K562 (cell line): ENCODE results near the gene NEDD4L. TPM values are rescaled to one million over a fixed set of nuclear protein-coding genes. Genes with fewer than 3 reads are reported as not detected.
A peak's percentile ranks its signal among the peaks of the same experiment; 100 is the strongest.

Source experiments
- ASH1L ChIP-seq: fragments of 450-650 bp; IDR thresholded peaks from 2 replicates; pipeline ENCODE4 v1.6.1; 2018; ENCODE audit warnings: borderline replicate concordance, mild to moderate bottlenecking, low read depth; ENCODE audit not compliant: partially characterized antibody
- CLOCK ChIP-seq: fragments of 250-450 bp; sonication (Bioruptor Pico); IDR thresholded peaks from 2 replicates; pipeline ENCODE4 v1.4.0; 2020; ENCODE audit warnings: mild to moderate bottlenecking, moderate library complexity, borderline replicate concordance
- CUX1 ChIP-seq: fragments of 200-800 bp; sonication (Bioruptor generic); IDR thresholded peaks from 2 replicates; pipeline ENCODE4 v1.6.1; 2016; ENCODE audit warnings: missing genetic modification characterization, missing compliant biosample characterization
- FUS ChIP-seq: fragments of 200-400 bp; formaldehyde crosslinking; optimal IDR thresholded peaks from 2 replicates; pipeline ENCODE3; 2017; ENCODE audit warnings: low read depth, low read length
- HDGF ChIP-seq: fragments of 450-650 bp; IDR thresholded peaks from 2 replicates; pipeline ENCODE4 v1.6.1; 2016
- RREB1 ChIP-seq: fragments of 250-450 bp; sonication (Bioruptor Pico); IDR thresholded peaks from 2 replicates; pipeline ENCODE4 v1.4.0; 2020
- SIN3B ChIP-seq: fragments of 450-650 bp; IDR thresholded peaks from 2 replicates; pipeline ENCODE4 v1.6.1; 2017; ENCODE audit warnings: low read depth, mild to moderate bottlenecking, moderate library complexity
- SMAD3 ChIP-seq: fragments of 450-650 bp; formaldehyde crosslinking; conservative IDR thresholded peaks from 2 replicates; pipeline ENCODE4 v1.4.0; 2020; ENCODE audit warnings: mild to moderate bottlenecking
- SMARCC2 ChIP-seq: fragments of 450-650 bp; IDR thresholded peaks from 2 replicates; pipeline ENCODE4 v1.6.1; 2017; ENCODE audit warnings: antibody characterized with exemption, moderate library complexity, mild to moderate bottlenecking, low read depth
- SOX6 ChIP-seq: fragments of 450-650 bp; IDR thresholded peaks from 2 replicates; pipeline ENCODE4 v1.6.1; 2014; ENCODE audit warnings: mild to moderate bottlenecking
- ZNF232 ChIP-seq: sonication (generic); formaldehyde crosslinking; IDR thresholded peaks from 2 replicates; pipeline ENCODE4 v1.8.0; 2022; ENCODE audit warnings: mild to moderate bottlenecking, missing genetic modification reagents
- polyA plus RNA-seq, 8 experiments: library from polyadenylated mRNA; depleted of rRNA in 4 of 8; stranded (reverse) in 5 of 8; unstranded in 3 of 8; fragments of >200 nt; fragmentation: Nextera tagmentation in 2 of 8; fragmentation: Illumina TruSeq in 1 of 8; extraction: Ambion mirVana in 2 of 8; extraction: Trizol in 1 of 8; gene quantifications; 2 replicates each; pipeline versions ENCODE4 v1.2.1 to v1.2.3, GENCODE V29; 2011 to 2014; ENCODE audit warnings: inconsistent platforms in 1 of 8, missing spikeins in 1 of 8
- total RNA-seq, 7 experiments: library from RNA; depleted of rRNA in 6 of 7; stranded (reverse); fragments of >200 nt in 6 of 7; fragmentation: Illumina TruSeq in 2 of 7; extraction: Trizol in 2 of 7; gene quantifications; 2 replicates each; pipeline versions ENCODE4 v1.2.1 to v1.2.3, GENCODE V29; 2011 to 2021; ENCODE audit warnings: low replicate concordance in 1 of 7
- TF ChIP-seq, protein P1 (sequence below): IDR thresholded peaks from 2 replicates; pipeline ENCODE4 v1.6.1; 2011; ENCODE audit warnings: borderline replicate concordance, low read depth, mild to moderate bottlenecking, moderate library complexity, low read length; ENCODE audit not compliant: insufficient read depth, poor library complexity, severe bottlenecking

The NEDD4L gene
- total and polyA plus RNA-seq, 9 of the 15 experiments (the other 6 are each of a cell fraction or from before 2014, with no cell fraction given): 8.1 to 33.4 (median 19.9) TPM

GRCh38 chr18:58041633-58042032 is 2.4 kb upstream of the NEDD4L start (continued):
- TF ChIP-seq ASH1L: no peak
- no peak for TF ChIP-seq SMAD3 (CRISPR knock-in tag)
- TF ChIP-seq, protein P1, sequence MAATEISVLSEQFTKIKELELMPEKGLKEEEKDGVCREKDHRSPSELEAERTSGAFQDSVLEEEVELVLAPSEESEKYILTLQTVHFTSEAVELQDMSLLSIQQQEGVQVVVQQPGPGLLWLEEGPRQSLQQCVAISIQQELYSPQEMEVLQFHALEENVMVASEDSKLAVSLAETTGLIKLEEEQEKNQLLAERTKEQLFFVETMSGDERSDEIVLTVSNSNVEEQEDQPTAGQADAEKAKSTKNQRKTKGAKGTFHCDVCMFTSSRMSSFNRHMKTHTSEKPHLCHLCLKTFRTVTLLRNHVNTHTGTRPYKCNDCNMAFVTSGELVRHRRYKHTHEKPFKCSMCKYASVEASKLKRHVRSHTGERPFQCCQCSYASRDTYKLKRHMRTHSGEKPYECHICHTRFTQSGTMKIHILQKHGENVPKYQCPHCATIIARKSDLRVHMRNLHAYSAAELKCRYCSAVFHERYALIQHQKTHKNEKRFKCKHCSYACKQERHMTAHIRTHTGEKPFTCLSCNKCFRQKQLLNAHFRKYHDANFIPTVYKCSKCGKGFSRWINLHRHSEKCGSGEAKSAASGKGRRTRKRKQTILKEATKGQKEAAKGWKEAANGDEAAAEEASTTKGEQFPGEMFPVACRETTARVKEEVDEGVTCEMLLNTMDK: no peak
- TF ChIP-seq CUX1: no peak
- peak; percentile 71 for TF ChIP-seq SMARCC2
- no peak for TF ChIP-seq CLOCK (CRISPR knock-in tag)
- TF ChIP-seq RREB1 (CRISPR knock-in tag): no peak
- peak; percentile 68; the same call in 1 of the 2 replicates for TF ChIP-seq SOX6
- no peak for TF ChIP-seq HDGF
- TF ChIP-seq SIN3B: no peak
- TF ChIP-seq FUS: no peak
- no peak for TF ChIP-seq ZNF232 (CRISPR knock-in tag)
